IPS DF 6.9 (cell line): ENCODE data around the gene ETV6.

Source experiments
- DNase-seq: peaks from one replicate; pipeline ENCODE4 v3.0.0-alpha.2; 2013; ENCODE audit warnings: low read depth, low spot score
- H3K27ac ChIP-seq: one replicate; pipeline ENCODE4 v1.5.1; 2013; ENCODE audit warnings: low read length, control low read depth
- H3K27me3 ChIP-seq: 2 replicates; pipeline ENCODE4 v1.6.1; 2013; ENCODE audit warnings: mild to moderate bottlenecking, low read length; ENCODE audit not compliant: control insufficient read depth, insufficient read depth
- H3K36me3 ChIP-seq: 2 replicates; pipeline ENCODE4 v1.6.1; 2013; ENCODE audit warnings: low read length; ENCODE audit not compliant: control insufficient read depth, insufficient read depth
- H3K4me1 ChIP-seq: 2 replicates; pipeline ENCODE4 v1.6.1; 2013; ENCODE audit warnings: low read length; ENCODE audit not compliant: control insufficient read depth, insufficient read depth
- H3K4me3 ChIP-seq: 2 replicates; pipeline ENCODE4 v1.5.1; 2013; ENCODE audit warnings: mild to moderate bottlenecking, low read length
- H3K9me3 ChIP-seq: 2 replicates; pipeline ENCODE4 v1.6.1; 2013; ENCODE audit warnings: low read length, inconsistent platforms; ENCODE audit not compliant: control insufficient read depth, insufficient read depth
- WGBS: extraction: QIAGEN DNeasy Blood & Tissue Kit; methylation state at CpG from one replicate; pipeline ENCODE4 v1.1.7; 2013; ENCODE audit warnings: mixed read lengths, missing lambda C conversion rate; ENCODE audit not compliant: insufficient read length, insufficient coverage; 5-methylcytosine and 5-hydroxymethylcytosine counted together

The ETV6 gene

DNA sequence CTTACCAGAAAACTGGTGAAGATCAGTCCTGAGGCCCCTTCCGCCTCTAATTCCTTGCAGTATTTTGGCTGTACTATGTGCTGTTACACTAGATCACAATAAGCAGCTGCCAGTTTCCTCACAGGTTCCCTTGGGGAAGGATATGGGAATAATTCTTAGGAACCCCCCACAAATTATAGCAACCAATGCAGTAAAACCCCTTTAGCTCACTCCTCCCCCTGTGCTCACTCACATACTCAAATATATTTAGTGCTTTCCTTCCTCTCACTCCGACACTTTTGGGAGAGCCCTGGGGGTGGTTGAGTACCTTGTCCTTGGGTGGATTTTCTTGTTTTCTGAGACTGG lies 162.7 kb downstream of the ETV6 start:
- no CpG with 5 or more reads among the region's 2 CpGs for WGBS
- Histone ChIP-seq H3K4me1 (peaks cover 5% of the 10 kb centered on the region), H3K27me3 (no peaks in the 10 kb centered on the region), H3K27ac (no peak overlapping the region), H3K9me3 (no peaks in the 10 kb centered on the region), H3K4me3 (no peak overlapping the region), H3K36me3 (no peaks in the 10 kb centered on the region)
- no peak for DNase-seq

DNA sequence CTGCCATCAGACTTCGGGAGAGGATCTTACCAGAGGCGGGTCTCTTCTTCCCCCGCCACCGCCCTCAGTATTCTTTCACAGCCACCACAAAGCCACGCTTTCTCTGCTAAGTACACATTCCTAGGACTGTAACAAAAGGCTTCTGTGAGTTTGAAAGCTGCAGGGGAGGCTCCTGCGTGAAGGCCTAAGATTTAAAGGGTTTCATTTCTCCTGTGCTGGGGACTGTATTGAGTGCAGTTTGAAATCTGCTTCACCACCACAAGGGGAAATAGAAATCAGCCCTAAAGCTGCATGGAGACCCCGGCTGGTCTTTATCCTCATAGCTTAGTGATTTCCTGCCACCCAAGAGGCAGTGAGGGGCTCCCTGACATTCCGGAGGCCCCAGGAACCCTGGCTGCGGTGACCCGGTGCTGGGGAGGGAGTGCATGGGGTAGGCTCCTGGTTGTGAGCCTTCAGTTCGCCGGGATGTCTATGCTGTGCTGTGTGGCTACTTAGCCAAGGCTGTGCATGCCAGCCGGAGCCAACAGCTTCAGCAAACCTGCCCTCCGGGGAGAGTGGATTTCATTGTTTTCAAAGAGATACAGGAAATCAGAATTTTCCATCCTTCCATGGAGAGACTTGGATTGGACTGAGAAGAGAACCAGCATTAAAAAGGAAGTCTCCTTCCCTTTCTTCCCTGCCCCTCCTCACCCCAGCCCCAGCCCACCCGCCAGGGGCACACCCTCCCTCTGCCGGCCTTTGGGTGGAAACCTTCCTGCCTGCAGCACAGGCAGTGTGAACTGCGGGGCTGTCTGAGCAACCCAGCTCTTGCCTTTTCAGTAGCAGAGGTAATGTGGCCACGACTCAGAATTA lies 163.3 kb downstream of the ETV6 start:
- no peaks in the 10 kb centered on the region for H3K36me3 ChIP-seq
- WGBS: no CpG with 5 or more reads among the region's 18 CpGs
- peaks cover 5% of the 10 kb centered on the region for H3K4me1 ChIP-seq
- no peaks in the 10 kb centered on the region for H3K9me3 ChIP-seq
- H3K4me3 ChIP-seq: no peak overlapping the region
- no peak overlapping the region for H3K27ac ChIP-seq
- H3K27me3 ChIP-seq: no peaks in the 10 kb centered on the region
- DNase-seq: no peak

DNA sequence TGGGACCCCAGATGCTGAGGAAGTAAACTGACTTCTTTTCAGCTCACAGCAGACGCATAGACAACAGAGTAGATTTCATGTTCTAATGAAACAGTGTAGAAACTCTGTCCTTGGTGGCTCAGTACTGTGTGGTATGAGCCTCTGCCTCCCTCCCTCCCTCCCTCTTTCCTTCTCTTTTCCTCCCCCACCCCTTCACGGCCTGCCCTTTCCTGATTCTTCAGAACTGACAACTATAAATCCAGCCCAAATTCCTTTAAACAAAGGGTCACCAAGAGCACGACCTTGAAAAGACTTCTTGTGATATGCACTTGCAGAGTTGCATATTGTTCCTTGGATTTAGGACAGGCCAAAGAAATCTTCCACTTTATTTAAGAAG lies 164.0 kb downstream of the ETV6 start:
- peaks cover 5% of the 10 kb centered on the region for H3K4me1 ChIP-seq
- H3K27ac ChIP-seq: no peak overlapping the region
- DNase-seq: no peak
- WGBS: no CpG with 5 or more reads among the region's 3 CpGs
- no peaks in the 10 kb centered on the region for H3K9me3 ChIP-seq
- H3K27me3 ChIP-seq: no peaks in the 10 kb centered on the region
- H3K4me3 ChIP-seq: no peak overlapping the region
- no peaks in the 10 kb centered on the region for H3K36me3 ChIP-seq

DNA sequence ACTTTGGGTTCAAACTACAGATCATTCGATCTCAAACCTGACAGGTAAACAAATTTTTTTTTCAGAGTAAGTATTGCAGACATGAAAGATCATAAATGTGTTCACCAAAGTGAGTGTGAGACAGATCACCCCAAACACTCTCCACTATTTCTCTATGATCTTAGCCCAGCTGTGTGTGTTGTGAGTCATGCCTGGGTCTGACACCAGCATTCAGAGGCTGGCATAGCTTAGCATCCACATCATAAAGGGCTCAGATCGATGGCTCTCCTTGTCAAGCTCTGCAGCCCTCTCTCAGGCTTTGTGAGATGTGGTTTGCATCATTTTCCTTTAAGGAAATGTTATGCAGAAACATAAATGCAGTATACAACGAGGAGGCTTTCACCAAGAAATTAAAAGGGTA lies 164.9 kb downstream of the ETV6 start:
- peaks cover 7% of the 10 kb centered on the region for H3K4me1 ChIP-seq
- no peak overlapping the region for H3K4me3 ChIP-seq
- H3K27ac ChIP-seq: no peak overlapping the region
- WGBS: no CpG with 5 or more reads among the region's 3 CpGs
- no peak for DNase-seq
- no peaks in the 10 kb centered on the region for H3K9me3 ChIP-seq
- no peaks in the 10 kb centered on the region for H3K27me3 ChIP-seq
- no peaks in the 10 kb centered on the region for H3K36me3 ChIP-seq

DNA sequence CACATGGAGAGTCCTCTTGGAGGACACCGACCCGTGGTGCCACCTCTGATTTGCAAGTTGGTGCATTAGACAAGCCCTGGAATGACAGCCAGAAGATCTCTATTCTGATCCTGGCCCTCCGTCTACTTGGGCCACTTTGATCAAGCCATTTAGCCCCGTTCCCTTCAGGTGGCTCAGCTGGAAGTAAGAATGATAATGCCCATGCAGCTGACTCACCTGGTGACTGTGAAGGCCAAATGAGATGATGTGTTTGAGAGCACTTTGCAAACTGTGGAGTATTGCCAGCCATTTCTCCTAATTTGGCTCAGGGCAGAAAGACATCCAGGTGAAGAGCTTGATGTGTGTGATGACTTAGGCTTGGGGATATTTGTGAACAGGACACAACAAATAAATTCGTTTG lies 165.9 kb downstream of the ETV6 start:
- Histone ChIP-seq H3K9me3 (no peaks in the 10 kb centered on the region), H3K27ac (no peak overlapping the region), H3K4me1 (peaks cover 7% of the 10 kb centered on the region), H3K4me3 (no peak overlapping the region), H3K27me3 (no peaks in the 10 kb centered on the region), H3K36me3 (no peaks in the 10 kb centered on the region)
- no CpG with 5 or more reads among the region's 5 CpGs for WGBS
- DNase-seq: no peak

DNA sequence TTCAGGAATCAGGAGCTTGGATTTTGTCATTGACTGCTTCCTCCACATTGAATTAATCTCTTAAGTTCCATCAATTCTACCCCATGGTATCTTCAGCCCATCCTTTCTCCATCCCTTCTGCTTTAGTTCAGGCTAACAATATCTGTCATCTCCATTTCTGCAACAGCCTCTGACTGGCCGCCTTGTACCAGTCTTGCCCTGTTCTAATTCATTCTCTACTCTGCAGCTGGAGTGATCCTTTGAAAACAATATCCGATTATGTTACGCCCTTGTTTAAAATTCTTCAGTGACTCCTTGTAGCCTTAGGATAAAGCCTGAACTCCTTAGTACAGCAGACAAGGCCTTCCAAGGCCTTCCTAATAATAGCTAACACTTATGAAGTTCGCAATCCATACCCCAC lies 170.2 kb downstream of the ETV6 start:
- H3K27ac ChIP-seq: no peak overlapping the region
- no peak overlapping the region for H3K4me3 ChIP-seq
- H3K27me3 ChIP-seq: no peaks in the 10 kb centered on the region
- WGBS: no CpG with 5 or more reads among the region's 4 CpGs
- no peak for DNase-seq
- H3K36me3 ChIP-seq: no peaks in the 10 kb centered on the region
- peaks cover 6% of the 10 kb centered on the region for H3K4me1 ChIP-seq
- no peaks in the 10 kb centered on the region for H3K9me3 ChIP-seq

DNA sequence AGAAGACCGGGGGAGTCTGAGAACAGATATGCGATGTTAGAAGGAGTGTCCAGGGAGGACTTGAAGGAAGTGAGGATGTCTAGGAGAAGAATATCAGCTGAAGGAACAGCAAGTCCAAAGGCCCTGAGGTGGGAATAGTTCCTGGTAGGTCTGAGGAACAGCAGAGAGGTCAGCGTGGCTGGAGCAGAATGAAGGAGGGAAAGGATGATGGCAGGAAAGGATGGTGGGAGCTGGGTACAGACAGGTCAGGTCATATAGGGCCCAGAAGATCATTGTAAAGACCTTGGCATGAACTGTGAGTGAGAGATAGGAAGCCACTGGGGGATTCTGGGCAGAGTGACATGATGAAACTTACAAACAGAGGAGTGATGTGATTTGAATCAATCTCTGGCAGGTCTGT lies 171.0 kb downstream of the ETV6 start:
- no peaks in the 10 kb centered on the region for H3K27me3 ChIP-seq
- no peak for DNase-seq
- H3K27ac ChIP-seq: no peak overlapping the region
- 100% methylated on average over 1 of the region's 3 CpGs for WGBS
- no peaks in the 10 kb centered on the region for H3K36me3 ChIP-seq
- H3K4me1 ChIP-seq: peaks cover 3% of the 10 kb centered on the region
- no peaks in the 10 kb centered on the region for H3K9me3 ChIP-seq
- no peak overlapping the region for H3K4me3 ChIP-seq

DNA sequence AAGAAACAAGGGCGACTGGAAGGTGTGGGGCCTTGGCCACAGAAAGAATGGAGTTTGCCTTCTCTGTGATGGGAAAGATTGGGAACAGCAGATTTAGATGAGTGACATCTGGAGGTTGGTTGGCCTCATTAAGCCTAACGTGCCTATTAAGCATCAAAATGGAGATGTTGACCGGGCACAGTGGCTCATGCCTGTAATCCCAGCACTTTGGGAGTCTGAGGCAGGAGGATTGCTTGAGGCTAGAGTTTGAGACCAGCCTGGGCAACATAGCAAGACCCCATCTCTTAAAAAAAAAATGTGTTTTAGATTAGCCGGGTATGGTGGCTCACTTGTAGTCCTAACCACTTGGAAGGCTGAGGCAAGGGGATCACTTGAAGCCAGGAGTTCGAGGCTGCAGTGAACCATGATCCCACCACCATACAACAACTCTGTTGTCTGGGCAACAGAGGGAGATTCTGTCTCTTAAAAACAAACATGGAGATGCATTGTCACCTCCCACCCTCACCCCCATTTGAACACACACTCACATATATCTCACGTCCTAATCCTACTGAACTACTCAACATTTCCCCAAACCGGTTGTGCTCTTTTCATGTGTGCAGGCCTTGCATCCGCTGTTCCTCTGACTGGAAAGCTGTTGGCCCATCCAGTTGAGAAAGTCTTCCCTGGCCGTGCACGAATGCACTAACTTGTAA lies 172.1 kb downstream of the ETV6 start:
- 100% methylated on average over 2 of the region's 10 CpGs for WGBS
- H3K4me3 ChIP-seq: no peak overlapping the region
- peaks cover 3% of the 10 kb centered on the region; the same call in 1 of the 2 replicates for H3K4me1 ChIP-seq
- no peaks in the 10 kb centered on the region for H3K27me3 ChIP-seq
- no peak overlapping the region for H3K27ac ChIP-seq
- no peaks in the 10 kb centered on the region for H3K9me3 ChIP-seq
- DNase-seq: no peak
- H3K36me3 ChIP-seq: no peaks in the 10 kb centered on the region

DNA sequence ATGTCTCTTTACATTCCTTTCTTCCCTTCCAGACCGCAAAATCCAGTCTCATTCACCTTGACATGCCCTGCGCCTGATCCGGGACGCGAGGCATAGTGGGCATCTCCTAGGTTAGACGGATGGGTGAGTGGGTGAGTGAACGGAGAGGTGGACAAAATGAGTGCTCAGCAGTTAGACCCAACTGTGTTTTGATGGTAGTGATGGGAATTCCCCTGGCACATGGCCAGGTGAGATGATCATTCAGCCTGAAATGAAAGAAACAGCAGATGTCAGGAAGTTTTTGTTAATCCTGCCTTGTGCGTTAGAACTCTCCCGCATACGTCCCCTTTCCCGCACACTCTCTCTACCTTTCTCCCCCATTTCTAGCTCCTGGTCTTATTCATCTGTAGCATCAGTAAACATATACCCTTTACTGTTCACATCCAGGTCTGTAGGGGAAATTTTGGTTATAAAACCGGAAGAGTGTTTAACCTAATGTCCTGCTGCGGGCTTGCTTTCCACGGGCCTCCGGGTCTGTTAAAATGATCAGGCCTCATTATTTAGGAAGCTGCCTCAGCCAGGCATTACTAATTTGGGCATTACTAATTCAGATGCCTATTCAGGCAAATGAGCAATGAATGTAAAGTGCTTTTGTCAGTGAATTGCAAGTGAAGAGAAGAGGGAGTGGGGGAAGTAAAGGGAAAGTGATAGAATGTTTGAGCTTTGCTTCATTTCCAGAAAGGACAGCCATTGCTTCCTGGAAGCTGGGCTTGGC lies 172.8 kb downstream of the ETV6 start:
- no CpG with 5 or more reads among the region's 15 CpGs for WGBS
- H3K9me3 ChIP-seq: no peaks in the 10 kb centered on the region
- no peaks in the 10 kb centered on the region for H3K36me3 ChIP-seq
- no peak for DNase-seq
- peaks cover 3% of the 10 kb centered on the region; the same call in 1 of the 2 replicates for H3K4me1 ChIP-seq
- H3K27ac ChIP-seq: no peak overlapping the region
- no peaks in the 10 kb centered on the region for H3K27me3 ChIP-seq
- H3K4me3 ChIP-seq: no peak overlapping the region

DNA sequence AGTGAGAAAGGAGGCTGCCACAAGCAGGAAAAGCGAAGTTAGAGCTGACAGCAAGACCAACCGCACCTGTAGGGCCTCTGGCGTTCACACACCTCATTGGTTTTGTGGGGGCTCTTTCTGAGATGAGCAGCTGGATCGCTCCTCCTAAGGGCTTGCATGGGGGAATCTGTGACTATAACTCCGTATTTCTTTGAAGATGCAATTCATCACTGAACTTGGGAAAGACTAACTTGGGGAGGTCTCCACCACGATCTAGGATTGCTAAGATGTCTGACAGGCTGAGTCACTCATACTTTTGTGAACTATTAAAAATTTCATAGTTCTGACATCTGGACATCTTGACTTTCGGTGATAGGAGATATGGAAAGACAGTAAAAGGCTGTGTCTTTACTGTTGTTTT lies 173.6 kb downstream of the ETV6 start:
- DNase-seq: no peak
- Histone ChIP-seq H3K9me3 (no peaks in the 10 kb centered on the region), H3K27ac (no peak overlapping the region), H3K4me1 (peaks cover 3% of the 10 kb centered on the region; the same call in 1 of the 2 replicates), H3K27me3 (no peaks in the 10 kb centered on the region), H3K36me3 (no peaks in the 10 kb centered on the region), H3K4me3 (no peak overlapping the region)
- no CpG with 5 or more reads among the region's 7 CpGs for WGBS
